GM18519 (cell line): ENCODE measurements around the gene ATG5.

Source experiments
- ATAC-seq: cut with Tn5 transposase; IDR thresholded peaks from one replicate; pipeline ENCODE4 v1.9.1; 2021; ENCODE audit warnings: mild to moderate bottlenecking, moderate library complexity; ENCODE audit not compliant: unreplicated experiment, low FRiP score

Gene ATG5

DNA sequence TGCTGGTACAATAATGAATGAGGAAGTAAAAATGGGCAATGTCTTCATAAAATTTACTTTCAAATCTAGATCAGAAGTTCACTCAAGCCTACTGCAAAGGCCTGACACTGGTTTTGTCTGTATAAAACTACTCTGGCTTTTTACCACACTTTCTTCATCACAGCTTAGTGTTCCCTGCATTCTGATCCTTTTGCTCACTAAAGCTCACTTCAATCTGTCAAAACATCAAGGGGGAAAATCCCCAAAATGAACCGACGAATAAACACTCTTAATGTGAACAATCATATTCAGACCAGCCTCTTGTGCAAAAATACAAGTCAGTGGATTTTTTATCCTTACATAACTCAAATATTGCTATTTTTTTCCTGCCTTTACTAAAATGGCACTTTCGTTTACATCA is 140.9 kb downstream of the ATG5 start:
- no peak for ATAC-seq

GRCh38 chr6:106183430-106183829 is 142.1 kb downstream of the ATG5 start:
- no peak for ATAC-seq

DNA sequence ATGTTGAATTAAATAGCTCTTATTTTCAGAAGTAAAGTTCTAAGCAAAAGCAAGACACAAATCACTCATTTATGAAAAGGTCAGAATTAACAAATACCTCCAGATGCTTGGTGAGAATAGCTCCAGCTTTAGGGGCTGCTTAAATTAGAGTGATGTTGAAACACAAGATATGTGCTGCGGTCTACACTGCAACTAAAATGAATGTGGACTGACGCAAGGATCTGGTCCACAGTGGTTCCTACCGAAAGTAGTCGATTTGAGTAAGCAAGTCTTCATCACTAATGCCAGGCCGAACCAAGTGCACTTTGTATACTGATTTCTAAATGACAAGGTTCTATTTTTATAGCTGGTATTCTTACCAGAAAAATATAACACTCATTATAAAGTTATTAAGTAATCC is 143.1 kb downstream of the ATG5 start:
- ATAC-seq: peak; percentile 79

GRCh38 chr6:106181664-106182418 is 143.7 kb downstream of the ATG5 start:
- ATAC-seq: no peak

DNA sequence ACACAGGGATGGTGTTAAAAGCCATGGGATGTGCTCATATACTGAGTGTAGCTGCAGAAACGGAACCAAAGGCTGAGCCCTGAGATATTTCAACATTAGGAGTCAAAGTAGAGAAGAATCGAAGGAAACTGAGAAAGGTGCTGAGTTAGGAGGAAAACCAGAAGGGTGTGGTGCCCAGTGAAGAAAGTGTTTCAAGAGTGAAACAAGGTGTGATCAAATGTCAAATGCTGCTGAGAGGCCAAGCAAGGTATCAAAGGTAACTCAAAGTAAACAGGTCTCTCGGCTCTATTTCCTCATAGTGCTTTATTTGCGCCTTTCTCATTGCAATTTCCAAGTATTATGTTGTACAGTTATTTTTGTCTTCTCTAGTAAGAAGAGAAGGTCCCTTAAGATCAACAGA is 145.4 kb downstream of the ATG5 start:
- no peak for ATAC-seq

DNA sequence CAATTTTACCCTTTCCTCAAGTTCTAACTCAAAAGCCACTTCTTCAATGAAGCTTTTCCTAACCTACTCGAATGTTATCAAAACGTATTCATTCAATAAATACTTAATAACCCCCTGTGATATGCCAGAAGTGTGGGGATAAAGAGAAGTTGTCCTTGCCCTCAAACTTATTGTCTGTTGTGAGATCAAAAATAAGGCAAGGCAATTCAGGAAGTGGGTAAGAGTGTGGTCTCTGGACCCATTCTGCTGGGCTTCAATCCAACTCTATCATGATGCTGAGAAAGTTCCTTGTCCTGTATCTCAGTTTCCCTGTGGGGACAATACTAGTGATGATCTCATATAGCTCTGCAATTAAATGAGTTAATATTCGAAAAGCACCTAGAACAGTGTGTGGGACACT is 146.7 kb downstream of the ATG5 start:
- ATAC-seq: no peak

DNA sequence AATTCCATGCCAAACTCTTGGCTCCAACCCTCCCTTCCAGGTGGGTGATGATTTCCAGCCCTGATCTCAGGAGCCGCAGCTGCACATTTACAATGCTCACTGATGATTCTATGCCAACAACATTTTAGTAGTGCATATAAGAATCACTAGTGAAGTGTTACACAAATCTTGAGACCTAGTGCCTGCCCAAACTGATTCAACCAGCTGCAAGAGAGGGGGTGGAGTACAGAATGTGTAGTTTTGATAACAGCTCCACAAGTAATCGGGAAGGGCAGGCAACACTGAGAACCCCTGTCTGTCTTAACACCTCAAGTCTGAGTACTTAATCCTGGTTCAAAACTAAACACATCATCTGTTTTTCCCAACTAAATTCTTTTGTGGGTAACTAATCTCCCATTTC is 147.8 kb downstream of the ATG5 start:
- ATAC-seq: no peak

DNA sequence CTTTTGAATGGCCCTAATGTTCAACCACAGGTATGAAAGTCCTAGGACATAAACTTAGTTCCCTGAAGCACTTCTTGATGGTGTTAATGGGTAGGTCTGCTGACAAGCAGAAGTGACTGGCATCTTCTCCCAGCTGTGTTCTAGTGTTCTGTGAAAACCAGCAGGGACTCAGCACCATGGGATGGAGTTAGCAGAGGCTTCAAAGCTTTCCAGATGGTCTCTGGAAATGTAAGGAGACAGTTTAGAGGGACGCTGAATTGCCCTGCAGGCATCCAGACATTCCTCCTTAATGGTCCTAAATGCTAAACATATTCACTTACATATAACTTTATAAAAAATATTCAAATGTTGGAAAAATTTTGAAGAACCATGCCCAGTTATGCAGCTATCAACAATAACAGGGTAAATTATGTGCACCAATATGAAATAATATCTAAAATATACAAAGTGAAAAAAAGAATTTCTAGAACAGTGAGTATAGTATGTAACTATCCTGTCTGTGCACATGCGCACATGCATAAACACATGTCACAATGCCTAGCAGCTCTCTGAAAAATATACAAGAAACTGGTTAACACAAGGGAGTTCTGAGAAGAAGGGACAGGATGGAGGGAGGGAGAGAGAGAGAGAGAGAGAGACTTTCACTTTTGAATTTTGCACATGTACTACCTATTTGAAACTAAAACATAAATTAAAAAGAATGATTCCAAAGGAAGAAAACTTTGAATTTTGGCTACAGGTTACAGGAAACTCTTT is 152.3 kb downstream of the ATG5 start:
- ATAC-seq: no peak

DNA sequence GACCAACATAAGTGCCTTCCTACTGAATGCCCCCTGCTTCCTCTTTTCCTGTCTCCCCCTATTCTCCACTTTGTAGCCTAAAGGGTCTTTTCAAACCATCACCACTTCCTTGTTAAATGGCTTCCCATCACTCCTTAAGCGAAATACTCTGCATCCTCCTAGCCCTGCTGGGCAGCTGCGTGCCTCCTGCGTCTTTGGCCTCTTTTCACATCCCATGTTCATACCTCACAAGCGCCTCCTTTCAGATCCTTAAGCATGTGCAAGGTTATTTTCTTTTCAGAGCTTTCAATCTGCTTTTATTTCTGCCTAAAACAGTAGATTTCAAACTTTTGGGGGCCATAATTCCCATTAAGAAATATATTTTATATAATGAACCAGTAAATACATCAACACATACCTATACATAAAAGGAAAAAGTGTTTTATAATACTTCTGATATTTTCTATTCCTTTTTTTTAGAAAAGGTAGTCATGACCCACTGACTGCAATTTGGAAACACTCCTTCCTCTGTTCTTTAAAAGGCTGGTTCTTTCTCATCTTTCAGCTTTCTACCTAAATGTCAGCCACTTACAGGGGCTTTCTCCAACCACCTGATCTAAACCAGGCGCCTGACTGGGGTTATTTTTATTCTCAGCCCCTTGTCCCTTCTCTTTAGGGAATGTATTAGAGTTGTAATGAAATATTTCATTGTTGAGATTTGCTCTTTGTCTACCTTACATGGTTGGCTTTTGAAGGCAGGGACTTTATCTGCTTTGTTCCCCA is 155.3 kb downstream of the ATG5 start:
- ATAC-seq: no peak

DNA sequence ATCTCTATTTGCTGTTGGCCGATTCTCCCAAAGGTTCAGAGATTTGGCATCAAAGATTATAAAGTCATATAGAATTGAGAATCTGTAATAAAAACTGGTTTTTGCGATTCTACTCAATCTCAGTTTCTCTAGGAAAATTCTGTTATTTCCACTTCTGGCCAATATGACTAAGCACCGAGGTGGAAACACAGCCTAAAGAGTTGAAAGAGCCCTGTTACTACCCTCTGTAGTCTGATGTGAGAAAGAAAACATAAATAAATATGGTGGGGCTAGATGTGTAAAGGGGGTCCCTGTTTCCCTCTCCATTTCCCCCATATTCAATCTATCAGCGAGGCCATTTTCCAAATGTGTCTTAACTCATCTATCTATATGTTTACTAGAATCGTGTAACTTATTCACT is 156.0 kb downstream of the ATG5 start:
- ATAC-seq: no peak

- ATAC-seq: no peak
These were observed 157.3 kb downstream of the ATG5 start for GRCh38 chr6:106168097-106168888.

GRCh38 chr6:106167096-106167814 is 158.3 kb downstream of the ATG5 start:
- ATAC-seq: peak; percentile 37

DNA sequence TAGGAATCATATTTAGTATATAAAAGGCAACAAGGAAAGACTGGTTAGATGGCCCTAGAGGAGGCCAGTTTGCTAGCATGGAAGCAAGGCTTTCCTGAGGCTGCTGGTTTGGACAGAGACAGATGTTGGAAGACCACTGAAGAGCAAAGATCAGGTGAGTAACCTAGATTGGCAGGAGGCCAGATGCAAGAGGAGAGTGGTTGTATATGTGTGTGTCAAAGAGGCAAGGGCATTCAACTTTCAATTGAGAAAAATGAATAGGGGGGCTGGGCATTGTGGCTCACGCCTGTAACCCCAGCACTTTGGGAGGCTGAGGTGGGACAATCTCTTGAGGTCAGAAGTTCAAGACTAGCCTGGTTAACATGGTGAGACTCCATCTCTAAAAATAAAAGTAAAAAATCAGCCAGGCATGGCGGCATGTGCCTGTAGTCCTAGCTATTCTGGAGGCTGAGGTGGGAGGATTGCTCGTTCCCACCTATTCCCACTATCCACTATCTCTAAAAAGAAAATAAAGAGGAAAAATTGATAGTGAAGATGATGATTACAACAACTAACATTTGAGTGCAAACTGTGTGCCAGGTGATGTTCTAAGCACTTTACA is 159.6 kb downstream of the ATG5 start:
- no peak for ATAC-seq

- ATAC-seq: peak; percentile 44
These were observed 161.3 kb downstream of the ATG5 start for GRCh38 chr6:106163966-106164877.

- ATAC-seq: peak; percentile 23
These were observed 162.1 kb downstream of the ATG5 start for GRCh38 chr6:106163446-106163965.

DNA sequence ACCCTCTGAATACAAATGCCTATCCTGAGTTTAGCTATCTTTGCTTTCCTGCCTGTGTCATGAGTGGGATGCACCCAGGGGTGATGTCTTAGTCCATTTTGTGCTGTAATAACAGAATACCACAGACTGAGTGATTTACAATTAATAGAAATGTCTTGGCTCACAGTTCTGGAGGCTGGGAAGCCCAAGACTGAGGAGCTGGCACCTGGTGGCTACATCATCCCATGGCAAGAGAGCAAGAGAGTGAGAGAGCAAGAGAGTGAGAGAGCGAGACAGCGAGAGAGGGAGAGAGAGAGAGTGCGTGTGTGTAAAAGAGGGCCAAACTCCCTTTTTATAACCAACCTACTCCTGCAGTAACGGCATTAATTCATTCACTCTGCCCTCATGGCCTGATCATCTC is 162.6 kb downstream of the ATG5 start:
- ATAC-seq: no peak

DNA sequence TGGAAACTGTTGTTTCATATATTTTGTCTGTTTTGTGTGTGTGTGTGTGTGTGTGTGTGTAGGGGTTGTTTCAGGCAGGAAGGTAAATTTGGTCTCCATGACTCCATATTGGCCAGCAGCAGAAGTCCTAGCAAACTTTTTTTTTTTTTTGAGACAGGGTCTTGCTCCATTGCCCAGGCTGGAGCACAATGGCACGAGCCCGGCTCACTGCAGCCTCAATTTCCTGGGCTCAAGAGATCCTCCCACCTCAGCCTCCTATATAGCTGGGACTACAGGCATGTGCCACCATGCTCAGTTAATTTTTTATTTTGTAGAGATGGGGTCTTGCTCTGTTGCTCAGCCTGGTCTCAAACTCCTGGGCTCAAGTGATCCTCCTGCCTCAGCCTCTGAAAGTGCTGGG is 163.7 kb downstream of the ATG5 start:
- no peak for ATAC-seq

GRCh38 chr6:106161311-106161874 is 164.2 kb downstream of the ATG5 start:
- no peak for ATAC-seq
